ENCODE data around the gene PAX5.

The PAX5 gene

DNA sequence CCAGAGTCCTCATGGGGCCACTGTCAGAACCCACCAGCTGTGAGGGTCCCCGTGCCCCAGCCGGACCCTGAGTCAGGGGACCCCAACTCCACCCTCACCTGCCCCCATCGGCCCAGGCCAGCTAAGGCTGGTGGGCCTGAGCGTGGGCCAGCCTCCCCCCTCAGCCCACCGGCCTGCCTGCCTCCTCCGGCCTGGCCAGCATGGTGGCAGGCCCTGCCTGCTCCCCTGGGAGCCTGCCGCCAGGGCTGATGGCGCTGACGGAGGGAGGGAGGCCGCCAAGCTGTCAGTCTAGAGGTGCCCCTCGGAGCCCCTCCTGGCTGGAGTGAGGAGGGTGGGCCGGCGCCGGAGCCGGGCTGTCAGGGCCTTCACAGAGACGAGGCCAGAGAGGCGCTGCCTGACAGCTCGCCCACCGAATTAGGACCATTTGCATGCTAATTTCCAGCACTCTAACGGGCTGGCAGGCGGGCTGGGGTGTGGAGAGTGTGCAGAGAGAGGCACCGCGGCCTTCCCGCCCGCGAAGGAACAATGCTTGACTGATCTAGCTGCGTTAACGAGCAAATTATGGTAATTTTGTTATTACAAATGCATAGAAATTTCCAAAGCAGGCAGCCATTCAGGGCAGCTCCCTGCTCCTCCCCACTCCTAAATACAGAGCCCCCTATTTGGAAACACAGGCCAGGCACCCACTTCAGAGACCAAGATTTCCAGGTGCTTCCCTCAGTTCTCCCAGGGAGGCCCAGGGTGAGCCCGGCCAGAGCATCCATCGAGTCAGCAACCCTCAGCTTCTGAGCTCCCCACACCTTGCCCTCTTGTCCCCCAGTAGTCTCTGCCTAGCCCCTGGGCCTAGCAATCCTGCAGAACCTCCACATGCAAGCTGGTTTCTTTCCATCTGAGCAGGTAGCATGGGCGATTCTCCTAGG, 169.3 kb downstream of the PAX5 start:
- peaks cover 63% of the 10 kb centered on the region for H3K27me3 ChIP-seq (ENCODE audit: control insufficient read depth, insufficient read depth, low read length, poor library complexity, severe bottlenecking)

DNA sequence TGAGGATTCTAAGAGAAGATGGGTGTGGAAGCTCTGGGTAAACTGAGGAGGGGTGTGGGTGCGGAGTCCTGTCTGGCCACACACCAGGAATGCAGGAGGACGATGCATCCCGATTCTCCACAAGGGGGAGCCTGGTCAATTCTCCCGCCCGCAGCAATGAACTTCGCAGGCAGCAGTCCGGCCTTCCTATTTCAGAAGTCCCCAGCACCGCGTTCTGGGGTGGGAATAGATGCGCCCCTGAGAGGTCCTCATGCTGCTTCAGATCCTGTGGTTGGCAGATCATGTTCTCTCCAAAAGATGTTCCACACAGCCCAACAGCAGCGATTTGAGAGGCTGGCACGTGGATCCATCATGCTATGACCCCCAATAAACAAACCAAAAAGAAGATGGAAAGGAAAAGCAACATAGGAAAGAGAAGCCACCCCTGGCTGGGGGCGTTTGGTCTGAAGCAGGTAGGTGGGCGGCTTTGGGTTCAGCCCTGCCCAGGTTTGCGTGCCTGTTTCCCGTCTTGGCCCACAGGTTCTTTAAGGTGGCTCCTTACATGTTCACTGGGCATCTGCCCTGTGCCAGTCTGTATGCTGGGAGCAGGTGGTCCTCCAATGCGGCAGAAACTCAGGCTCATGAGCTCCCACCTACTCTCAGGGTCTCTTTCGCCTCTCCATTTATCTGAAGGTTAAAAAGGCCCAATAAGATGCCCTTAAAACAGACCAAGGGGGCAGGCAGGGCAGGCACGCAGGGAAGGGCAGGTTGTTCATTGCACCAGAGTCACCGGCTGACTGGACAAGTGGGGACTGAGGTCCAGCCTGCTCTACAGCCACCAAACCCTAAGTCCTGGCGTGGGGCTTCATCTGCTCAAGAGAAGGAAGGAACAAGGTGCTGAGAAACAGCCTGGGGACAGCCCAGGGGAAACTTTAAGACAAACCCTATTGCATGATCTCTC, 171.6 kb downstream of the PAX5 start:
- no peaks in the 10 kb centered on the region for H3K36me3 ChIP-seq (ENCODE audit: control insufficient read depth, insufficient read depth, low read length)
- H3K4me1 ChIP-seq (ENCODE audit: control insufficient read depth, insufficient read depth, low read length) = peaks cover 24% of the 10 kb centered on the region
- no peak overlapping the region for H3K27ac ChIP-seq (ENCODE audit: insufficient read depth, low read depth, low read length, poor library complexity, severe bottlenecking)
- H3K27me3 ChIP-seq (ENCODE audit: control insufficient read depth, insufficient read depth, low read length, poor library complexity, severe bottlenecking) = peaks cover 51% of the 10 kb centered on the region
- no peaks in the 10 kb centered on the region for H3K9me3 ChIP-seq (ENCODE audit: control insufficient read depth, low read length)
- 50 to 55% methylated on average over 21 of the region's 21 CpGs for WGBS, 2 experiments
- no peak overlapping the region for H3K4me3 ChIP-seq (ENCODE audit: insufficient read depth, low read depth, low read length)

More for the DNA sequence above, 169.3 kb downstream of the PAX5 start:
- H3K4me1 ChIP-seq (ENCODE audit: control insufficient read depth, insufficient read depth, low read length) = peaks cover 26% of the 10 kb centered on the region
- H3K27ac ChIP-seq (ENCODE audit: insufficient read depth, low read depth, low read length, poor library complexity, severe bottlenecking) = no peak overlapping the region
- H3K9me3 ChIP-seq (ENCODE audit: control insufficient read depth, low read length) = no peaks in the 10 kb centered on the region
- 19 to 20% methylated on average over 31 of the region's 31 CpGs for WGBS, 2 experiments
- H3K36me3 ChIP-seq (ENCODE audit: control insufficient read depth, insufficient read depth, low read length) = no peaks in the 10 kb centered on the region
- no peak overlapping the region for H3K4me3 ChIP-seq (ENCODE audit: insufficient read depth, low read depth, low read length)

DNA sequence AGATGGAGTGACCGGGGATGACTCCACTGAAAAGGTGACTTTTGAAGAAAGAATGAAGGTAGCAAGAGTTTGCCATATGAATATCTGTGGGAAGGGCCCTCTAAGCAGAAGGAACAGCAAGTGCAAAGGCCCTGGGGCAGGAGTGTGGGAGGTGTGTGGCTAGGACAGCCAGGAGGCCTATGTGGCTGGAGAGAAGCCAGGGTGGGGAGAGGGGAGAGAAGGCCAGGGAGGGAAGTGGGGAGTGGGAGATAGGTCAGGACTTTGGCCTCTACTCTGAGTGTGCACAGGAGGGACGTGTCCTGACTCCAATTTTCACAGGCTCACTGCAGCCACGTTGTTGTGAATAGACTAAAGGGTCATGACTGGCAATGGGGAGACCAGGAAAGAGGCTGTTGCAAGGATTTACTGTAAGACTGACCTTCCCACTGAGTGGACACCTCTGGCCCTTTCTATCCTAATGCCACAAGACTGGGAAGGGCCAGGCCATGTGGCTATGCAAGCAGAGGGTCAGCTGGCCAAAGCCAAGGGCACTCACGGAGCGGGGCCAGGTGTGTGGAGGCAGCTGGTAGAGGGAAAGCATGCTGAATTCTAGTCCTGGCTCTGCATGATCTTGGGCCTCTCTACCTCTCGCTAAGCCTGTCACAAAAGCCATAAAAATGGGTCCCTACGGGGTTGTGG, 172.4 kb downstream of the PAX5 start:
- H3K4me3 ChIP-seq (ENCODE audit: insufficient read depth, low read depth, low read length) = no peak overlapping the region
- peaks cover 23% of the 10 kb centered on the region for H3K4me1 ChIP-seq (ENCODE audit: control insufficient read depth, insufficient read depth, low read length)
- no peaks in the 10 kb centered on the region for H3K9me3 ChIP-seq (ENCODE audit: control insufficient read depth, low read length)
- 71 to 76% methylated on average over 7 of the region's 7 CpGs for WGBS, 2 experiments
- peaks cover 51% of the 10 kb centered on the region for H3K27me3 ChIP-seq (ENCODE audit: control insufficient read depth, insufficient read depth, low read length, poor library complexity, severe bottlenecking)
- no peaks in the 10 kb centered on the region for H3K36me3 ChIP-seq (ENCODE audit: control insufficient read depth, insufficient read depth, low read length)
- no peak overlapping the region for H3K27ac ChIP-seq (ENCODE audit: insufficient read depth, low read depth, low read length, poor library complexity, severe bottlenecking)

DNA sequence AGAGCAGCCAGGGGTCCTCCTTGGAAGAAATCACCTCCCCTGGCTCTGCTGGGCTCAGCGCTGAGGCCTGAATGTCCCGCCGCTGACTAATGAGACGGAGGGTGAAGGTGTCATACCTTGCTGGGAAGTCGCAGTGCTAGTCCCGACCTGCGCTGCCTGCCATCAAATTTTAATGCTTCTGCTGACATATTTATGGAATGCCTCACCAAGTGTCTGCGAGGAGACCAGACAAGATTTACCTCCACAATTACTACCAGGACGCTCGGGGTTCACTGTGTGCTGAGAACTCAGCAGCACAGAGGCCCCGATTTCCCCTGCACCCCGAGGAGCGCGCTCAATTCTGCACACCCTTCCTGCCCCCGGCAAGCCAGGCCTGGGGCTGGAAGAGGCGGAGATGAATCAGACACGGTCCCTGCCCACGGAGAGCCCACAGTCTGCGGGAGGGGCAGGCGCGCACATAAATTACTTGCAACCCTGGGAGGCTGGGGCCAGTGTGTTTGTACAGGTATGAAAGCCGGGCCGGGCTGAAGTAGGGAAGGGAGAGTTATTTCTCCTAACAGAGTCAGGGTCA, 175.2 kb downstream of the PAX5 start:
- H3K27ac ChIP-seq (ENCODE audit: insufficient read depth, low read depth, low read length, poor library complexity, severe bottlenecking) = no peak overlapping the region
- H3K9me3 ChIP-seq (ENCODE audit: control insufficient read depth, low read length) = no peaks in the 10 kb centered on the region

DNA sequence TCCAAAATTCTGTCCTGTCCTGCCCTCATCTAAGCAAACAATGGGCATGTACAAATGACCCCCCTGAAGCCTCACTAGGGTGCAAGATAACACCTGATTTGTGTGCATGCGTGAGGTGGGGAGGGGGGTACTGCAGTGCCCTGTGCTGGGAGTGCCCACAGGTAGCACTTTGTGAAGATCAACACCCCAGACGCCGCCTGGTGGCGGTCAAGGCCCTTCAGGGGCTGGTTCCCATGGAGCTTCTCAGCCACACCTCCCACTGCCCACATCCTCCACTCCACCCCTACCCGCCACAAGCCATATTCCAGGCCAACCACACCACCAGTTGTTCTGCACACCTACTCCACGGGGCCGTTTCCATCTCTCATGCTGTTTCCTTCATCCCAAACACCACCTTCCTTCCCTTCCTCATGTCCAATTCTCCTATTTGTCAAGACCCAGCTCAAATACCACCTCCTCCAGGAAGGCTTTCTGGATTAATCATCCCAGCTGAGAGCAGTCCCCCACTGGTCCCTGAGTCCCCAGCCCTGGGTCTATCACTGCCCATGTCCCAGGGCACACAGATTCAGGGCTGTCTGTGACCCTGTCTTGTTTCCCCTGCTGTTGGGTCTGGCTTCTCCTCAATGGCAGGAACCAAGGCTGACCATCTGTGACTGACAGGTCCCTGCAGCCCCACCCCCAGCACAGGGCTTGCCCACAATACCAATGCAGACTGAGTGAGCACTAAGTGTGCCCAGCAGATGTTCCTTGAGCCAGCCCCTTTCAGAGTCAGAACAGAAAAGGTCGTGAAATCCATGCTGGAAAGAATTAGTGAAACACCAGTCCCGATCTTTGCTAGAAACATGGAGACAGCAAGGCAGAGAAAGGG, 178.4 kb downstream of the PAX5 start:
- no peaks in the 10 kb centered on the region for H3K36me3 ChIP-seq (ENCODE audit: control insufficient read depth, insufficient read depth, low read length)
- H3K4me1 ChIP-seq (ENCODE audit: control insufficient read depth, insufficient read depth, low read length) = peaks cover 15% of the 10 kb centered on the region
- no peak overlapping the region for H3K4me3 ChIP-seq (ENCODE audit: insufficient read depth, low read depth, low read length)
- WGBS, 2 experiments = 68 to 71% methylated on average over 9 of the region's 9 CpGs
- no peaks in the 10 kb centered on the region for H3K27me3 ChIP-seq (ENCODE audit: control insufficient read depth, insufficient read depth, low read length, poor library complexity, severe bottlenecking)
- H3K27ac ChIP-seq (ENCODE audit: insufficient read depth, low read depth, low read length, poor library complexity, severe bottlenecking) = no peak overlapping the region
- no peaks in the 10 kb centered on the region for H3K9me3 ChIP-seq (ENCODE audit: control insufficient read depth, low read length)

More for the DNA sequence above, 175.2 kb downstream of the PAX5 start:
- H3K4me3 ChIP-seq (ENCODE audit: insufficient read depth, low read depth, low read length) = no peak overlapping the region
- 81 to 82% methylated on average over 23 of the region's 23 CpGs for WGBS, 2 experiments
- H3K4me1 ChIP-seq (ENCODE audit: control insufficient read depth, insufficient read depth, low read length) = peaks cover 15% of the 10 kb centered on the region
- H3K36me3 ChIP-seq (ENCODE audit: control insufficient read depth, insufficient read depth, low read length) = no peaks in the 10 kb centered on the region
- peaks cover 27% of the 10 kb centered on the region for H3K27me3 ChIP-seq (ENCODE audit: control insufficient read depth, insufficient read depth, low read length, poor library complexity, severe bottlenecking)

DNA sequence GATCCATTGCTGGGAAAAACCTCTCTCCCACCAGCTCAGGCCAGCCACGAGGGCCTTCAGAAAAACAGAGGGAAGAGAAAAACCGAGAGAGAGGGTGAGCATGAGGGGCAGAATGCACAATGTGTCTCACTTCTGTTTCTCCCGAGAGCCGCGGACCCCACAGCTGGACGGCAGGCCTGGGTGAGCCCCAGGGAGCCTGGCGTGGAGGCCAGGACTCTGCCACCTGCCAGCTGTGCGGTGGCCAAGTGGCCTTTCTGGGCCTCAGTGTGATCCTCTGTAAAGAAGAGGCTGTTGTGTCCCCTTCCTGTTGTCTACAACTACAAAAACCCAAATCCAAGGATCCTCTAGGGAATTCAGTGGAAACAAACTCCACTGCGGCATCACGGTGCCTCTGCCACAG, 179.3 kb downstream of the PAX5 start:
- H3K4me3 ChIP-seq (ENCODE audit: insufficient read depth, low read depth, low read length) = no peak overlapping the region
- H3K27me3 ChIP-seq (ENCODE audit: control insufficient read depth, insufficient read depth, low read length, poor library complexity, severe bottlenecking) = no peaks in the 10 kb centered on the region
- peaks cover 18% of the 10 kb centered on the region for H3K4me1 ChIP-seq (ENCODE audit: control insufficient read depth, insufficient read depth, low read length)
- H3K36me3 ChIP-seq (ENCODE audit: control insufficient read depth, insufficient read depth, low read length) = no peaks in the 10 kb centered on the region
- H3K27ac ChIP-seq (ENCODE audit: insufficient read depth, low read depth, low read length, poor library complexity, severe bottlenecking) = no peak overlapping the region
- 90 to 92% methylated on average over 10 of the region's 10 CpGs for WGBS, 2 experiments
- H3K9me3 ChIP-seq (ENCODE audit: control insufficient read depth, low read length) = no peaks in the 10 kb centered on the region

DNA sequence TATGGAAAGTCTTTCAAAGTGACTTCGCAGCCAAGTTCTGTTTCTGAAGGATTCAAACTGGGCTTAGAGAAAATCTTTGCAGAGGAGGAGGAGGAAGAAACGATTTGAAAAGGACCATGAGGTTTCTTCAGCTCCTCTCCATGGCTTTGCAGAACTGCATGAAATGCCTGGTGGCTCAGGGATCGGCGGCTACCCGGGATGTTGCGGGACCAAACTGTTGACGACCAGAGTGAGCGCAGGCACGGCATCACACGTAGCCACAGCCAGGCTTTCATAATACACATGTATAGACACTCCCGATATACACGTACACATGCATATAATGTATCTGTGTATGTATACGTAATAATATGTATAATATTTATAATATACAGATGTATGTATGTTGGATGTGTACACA, 180.0 kb downstream of the PAX5 start:
- Histone ChIP-seq H3K36me3 (ENCODE audit: control insufficient read depth, insufficient read depth, low read length) (no peaks in the 10 kb centered on the region), H3K27me3 (ENCODE audit: control insufficient read depth, insufficient read depth, low read length, poor library complexity, severe bottlenecking) (no peaks in the 10 kb centered on the region), H3K4me3 (ENCODE audit: insufficient read depth, low read depth, low read length) (no peak overlapping the region), H3K27ac (ENCODE audit: insufficient read depth, low read depth, low read length, poor library complexity, severe bottlenecking) (no peak overlapping the region), H3K4me1 (ENCODE audit: control insufficient read depth, insufficient read depth, low read length) (peaks cover 14% of the 10 kb centered on the region), H3K9me3 (ENCODE audit: control insufficient read depth, low read length) (no peaks in the 10 kb centered on the region)
- whole genome bisulfite sequencing, 2 experiments = 73 to 74% methylated on average over 10 of the region's 13 CpGs

DNA sequence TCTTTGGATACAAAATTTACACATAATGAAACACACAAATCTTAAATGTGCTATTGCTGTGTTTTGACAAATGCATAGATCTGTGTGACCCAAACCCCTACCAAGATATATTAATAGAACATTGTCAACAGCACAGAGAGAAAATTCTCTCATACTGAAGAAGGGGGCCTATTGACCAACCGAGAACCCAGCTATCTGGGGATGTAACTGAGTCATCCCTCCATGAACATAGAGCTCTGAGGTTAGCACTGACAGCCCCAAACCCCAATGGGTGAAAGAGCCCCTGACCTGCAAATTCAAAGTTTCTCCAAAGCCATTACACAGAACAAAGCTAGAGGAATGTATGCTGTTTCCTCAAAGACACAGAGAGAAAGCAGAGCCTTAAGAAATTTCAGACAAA, 180.8 kb downstream of the PAX5 start:
- H3K4me1 ChIP-seq (ENCODE audit: control insufficient read depth, insufficient read depth, low read length) = peaks cover 15% of the 10 kb centered on the region
- no peaks in the 10 kb centered on the region for H3K27me3 ChIP-seq (ENCODE audit: control insufficient read depth, insufficient read depth, low read length, poor library complexity, severe bottlenecking)
- 84 to 89% methylated on average over 1 of the region's 1 CpG for WGBS, 2 experiments
- no peak overlapping the region for H3K4me3 ChIP-seq (ENCODE audit: insufficient read depth, low read depth, low read length)
- no peaks in the 10 kb centered on the region for H3K9me3 ChIP-seq (ENCODE audit: control insufficient read depth, low read length)
- H3K27ac ChIP-seq (ENCODE audit: insufficient read depth, low read depth, low read length, poor library complexity, severe bottlenecking) = no peak overlapping the region
- no peaks in the 10 kb centered on the region for H3K36me3 ChIP-seq (ENCODE audit: control insufficient read depth, insufficient read depth, low read length)

DNA sequence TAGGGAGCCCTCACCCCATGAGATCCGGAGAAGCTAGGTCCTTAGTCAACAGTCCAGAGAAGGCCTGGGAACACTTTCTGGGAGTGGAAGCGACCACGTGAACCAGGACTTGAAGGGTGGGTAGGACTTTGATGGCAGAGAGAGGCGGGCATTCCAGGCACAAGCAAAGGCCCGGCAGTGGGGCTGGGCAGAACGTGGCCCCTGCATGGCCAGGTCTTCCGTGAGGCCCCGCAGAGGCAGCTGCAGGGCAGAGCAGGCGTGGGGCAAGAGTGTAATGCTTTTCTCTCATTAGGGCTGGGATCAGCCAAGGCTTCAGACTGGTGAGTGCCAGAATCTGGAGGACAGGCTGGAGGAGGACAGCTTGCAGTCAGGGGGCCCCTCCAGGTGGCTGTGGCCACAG, 184.1 kb downstream of the PAX5 start:
- 91 to 92% methylated on average over 9 of the region's 9 CpGs for WGBS, 2 experiments

More for the DNA sequence above, 184.1 kb downstream of the PAX5 start:
- Histone ChIP-seq H3K4me3 (ENCODE audit: insufficient read depth, low read depth, low read length) (no peak overlapping the region), H3K4me1 (ENCODE audit: control insufficient read depth, insufficient read depth, low read length) (peaks cover 21% of the 10 kb centered on the region), H3K36me3 (ENCODE audit: control insufficient read depth, insufficient read depth, low read length) (no peaks in the 10 kb centered on the region), H3K27me3 (ENCODE audit: control insufficient read depth, insufficient read depth, low read length, poor library complexity, severe bottlenecking) (no peaks in the 10 kb centered on the region), H3K27ac (ENCODE audit: insufficient read depth, low read depth, low read length, poor library complexity, severe bottlenecking) (no peak overlapping the region), H3K9me3 (ENCODE audit: control insufficient read depth, low read length) (no peaks in the 10 kb centered on the region)
